ENCODE results near the gene FAM43A. TPM values are rescaled to one million over a fixed set of nuclear protein-coding genes. Genes with fewer than 3 reads are reported as not detected.

FAM43A gene
- total RNA-seq, 1 donor from 2014 or later = 20.4 TPM

DNA sequence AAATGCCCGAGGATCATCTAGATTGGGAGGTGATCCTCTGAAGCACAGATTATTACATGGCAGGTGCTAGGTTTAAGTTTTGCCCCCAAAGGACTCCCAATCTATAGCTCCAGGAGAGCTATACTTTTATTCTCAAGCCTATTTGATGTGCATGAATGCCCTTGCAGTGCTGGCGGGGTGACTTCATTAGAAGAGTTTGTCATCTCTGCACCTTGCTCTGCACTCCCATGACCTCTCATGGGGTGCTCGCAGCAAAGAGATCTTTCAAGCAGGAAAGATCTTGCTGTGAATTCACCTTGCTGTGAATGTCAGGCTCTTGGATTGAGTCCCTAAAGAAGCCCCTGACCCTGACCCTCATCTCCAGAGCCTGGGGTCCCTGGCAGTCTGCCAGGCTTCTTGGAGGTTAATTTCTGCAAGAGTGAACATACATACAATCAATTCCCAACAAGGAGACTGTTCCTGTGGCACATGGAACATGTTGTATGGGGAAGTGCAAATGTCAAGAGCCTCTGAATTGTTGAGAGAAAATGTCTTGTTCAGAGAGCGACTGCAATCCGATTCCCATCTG is 45.9 kb downstream of the FAM43A start:
- no peak for DNase-seq (ENCODE audit: extremely low spot score in 2 of 2)
- Histone ChIP-seq H3K4me3 (no peak overlapping the region), H3K27me3 (no peaks in the 10 kb centered on the region), H3K9me3 (no peaks in the 10 kb centered on the region), H3K27ac (no peak overlapping the region), H3K36me3 (no peaks in the 10 kb centered on the region), H3K4me1 (no peaks in the 10 kb centered on the region)
- TF ChIP-seq CTCF (IDR thresholded peaks at IDR 0.05) (no peak), POLR2AphosphoS5 (IDR thresholded peaks at IDR 0.05; ENCODE audit: insufficient read depth in 1 of 2, low read depth in 1 of 2) (no peak), POLR2A (IDR thresholded peaks at IDR 0.05) (no peak)
- intact Hi-C loops (cut with DNase I) = no loop called here

DNA sequence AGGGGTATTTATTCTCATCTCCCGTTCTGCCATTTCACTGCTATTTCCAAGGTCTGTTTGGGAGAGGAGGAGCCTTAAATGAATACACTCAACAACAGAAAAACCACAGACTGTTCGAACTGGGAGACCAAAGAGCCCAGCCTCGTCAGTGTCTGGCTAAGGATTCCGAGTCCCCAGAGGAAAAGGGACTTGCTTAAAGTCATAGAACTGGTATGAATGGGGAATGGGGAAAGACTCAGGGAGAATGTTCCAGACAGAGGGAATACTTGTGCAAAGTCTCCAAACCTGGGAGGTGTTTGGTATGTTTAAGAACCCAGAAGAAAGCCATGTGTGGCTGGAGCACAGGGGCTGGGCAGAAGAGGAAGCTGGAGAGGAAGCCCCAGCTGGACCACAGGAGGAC is 46.9 kb downstream of the FAM43A start:
- TF ChIP-seq POLR2AphosphoS5 (IDR thresholded peaks at IDR 0.05; ENCODE audit: insufficient read depth in 1 of 2, low read depth in 1 of 2) = no peak
- TF ChIP-seq CTCF (IDR thresholded peaks at IDR 0.05) = no peak
- no peak for TF ChIP-seq POLR2A (IDR thresholded peaks at IDR 0.05)
- Histone ChIP-seq H3K27ac (no peak overlapping the region), H3K4me3 (no peak overlapping the region), H3K4me1 (no peaks in the 10 kb centered on the region), H3K36me3 (no peaks in the 10 kb centered on the region), H3K9me3 (no peaks in the 10 kb centered on the region), H3K27me3 (no peaks in the 10 kb centered on the region)
- intact Hi-C loops (cut with DNase I) = no loop called here
- no peak for DNase-seq (ENCODE audit: extremely low spot score in 2 of 2)

GRCh38 chr3:194736277-194736895 is 50.7 kb downstream of the FAM43A start:
- no peak for TF ChIP-seq POLR2AphosphoS5 (IDR thresholded peaks at IDR 0.05; ENCODE audit: insufficient read depth in 1 of 2, low read depth in 1 of 2)
- intact Hi-C loops (cut with DNase I) = no loop called here
- H3K9me3 ChIP-seq = no peaks in the 10 kb centered on the region
- H3K36me3 ChIP-seq = no peaks in the 10 kb centered on the region
- H3K27me3 ChIP-seq = no peaks in the 10 kb centered on the region
- H3K4me1 ChIP-seq = peaks cover 15% of the 10 kb centered on the region
- no peak overlapping the region for H3K27ac ChIP-seq
- DNase-seq (ENCODE audit: extremely low spot score in 2 of 2) = no peak
- no peak overlapping the region for H3K4me3 ChIP-seq

- H3K27ac ChIP-seq = no peak overlapping the region
Measured at GRCh38 chr3:194736896-194737600, 51.4 kb downstream of the FAM43A start.

More at GRCh38 chr3:194736896-194737600, 51.4 kb downstream of the FAM43A start:
- intact Hi-C loops (cut with DNase I) = no loop called here
- DNase-seq (ENCODE audit: extremely low spot score in 2 of 2) = no peak
- TF ChIP-seq POLR2A (IDR thresholded peaks at IDR 0.05) = no peak
- no peak for TF ChIP-seq POLR2AphosphoS5 (IDR thresholded peaks at IDR 0.05; ENCODE audit: insufficient read depth in 1 of 2, low read depth in 1 of 2)
- TF ChIP-seq CTCF (IDR thresholded peaks at IDR 0.05) = no peak
- no peaks in the 10 kb centered on the region for H3K27me3 ChIP-seq
- peaks cover 15% of the 10 kb centered on the region for H3K4me1 ChIP-seq
- no peak overlapping the region for H3K4me3 ChIP-seq
- no peaks in the 10 kb centered on the region for H3K36me3 ChIP-seq
- no peaks in the 10 kb centered on the region for H3K9me3 ChIP-seq

Small RNA genes lying within 50 kb of the gene (small RNA-seq; reads per million reads assigned to genes)
- gene AC046143.2 = not detected

Other genes starting within 250 kb of the FAM43A start
- 57.7 TPM for gene ATP13A3, start 198.9 kb upstream of the FAM43A start, total RNA-seq
- gene TMEM44, start 52.5 kb upstream of the FAM43A start, total RNA-seq = 11.0 TPM
- 40.3 TPM for gene LSG1, start 13.7 kb upstream of the FAM43A start, total RNA-seq